Uterus (tissue), 4 donors: ENCODE measurements around the gene SRRT. TPM values are rescaled to one million over a fixed set of nuclear protein-coding genes. Genes with fewer than 3 reads are reported as not detected.

Experiments
- DNase-seq, 2 donors: peaks; one replicate each; pipeline ENCODE4 v3.0.0-alpha.2; 2019 to 2020
- H3K27ac ChIP-seq, 2 donors: fragments of 200-600 bp; sonication (generic); 1 replicate in 1 of 2; 2 replicates in 1 of 2; pipeline ENCODE4 v1.5.1; 2016 to 2018
- H3K27me3 ChIP-seq, 2 donors: fragments of 200-600 bp; sonication (generic); one replicate each; pipeline ENCODE4 v1.5.1; 2018 to 2019; ENCODE audit warnings: control low read depth in 1 of 2
- H3K36me3 ChIP-seq, 2 donors: fragments of 200-600 bp; sonication (generic); one replicate each; pipeline ENCODE4 v1.5.1; 2019; ENCODE audit warnings: control low read depth in 1 of 2
- H3K4me1 ChIP-seq, 2 donors: fragments of 200-600 bp; sonication (generic); one replicate each; pipeline ENCODE4 v1.5.1; 2018 to 2019; ENCODE audit warnings: control low read depth in 1 of 2
- H3K4me3 ChIP-seq, 2 donors: fragments of 200-600 bp; sonication (generic); 1 replicate in 1 of 2; 2 replicates in 1 of 2; pipeline ENCODE4 v1.5.1; 2018 to 2019; ENCODE audit warnings: mild to moderate bottlenecking in 1 of 2
- H3K9me3 ChIP-seq, 2 donors: fragments of 200-600 bp; sonication (generic); one replicate each; pipeline ENCODE4 v1.5.1; 2019; ENCODE audit warnings: control low read depth in 1 of 2
- POLR2A ChIP-seq, 2 donors: fragments of 450-650 bp; IDR thresholded peaks; one replicate each; pipeline ENCODE4 v1.6.1; 2016; ENCODE audit warnings: antibody characterized with exemption in 2 of 2, mild to moderate bottlenecking in 1 of 2, moderate library complexity in 1 of 2
- intact Hi-C: fragments of 100-400 bp; cut with DNase I; formaldehyde crosslinking; loops from one replicate; pipeline ENCODE4 v1.15.1; 2023; ENCODE audit warnings: low total_unique reads
- total RNA-seq, 4 donors: library from RNA; depleted of rRNA in 3 of 4; stranded (reverse); fragments of >200 nt in 3 of 4; gene quantifications; one replicate each; pipeline versions ENCODE4 v1.1.0 to v1.2.4, GENCODE V29; 2014 to 2023
- TF ChIP-seq, protein P1 (sequence below), 4 experiments: fragments of 200-600 bp in 2 of 4; fragments of 450-650 bp in 2 of 4; sonication (generic) in 2 of 4; IDR thresholded peaks; one replicate each; pipeline ENCODE4 v1.5.1; 2016 to 2019; ENCODE audit warnings: antibody characterized with exemption in 4 of 4, mild to moderate bottlenecking in 2 of 4, moderate library complexity in 1 of 4
- donor health status: DM: yes; HTN: yes; CAD: no.

Gene SRRT
- total RNA-seq, 4 donors from 2014 or later: 17.1 to 185 (median 41.1) TPM

DNA sequence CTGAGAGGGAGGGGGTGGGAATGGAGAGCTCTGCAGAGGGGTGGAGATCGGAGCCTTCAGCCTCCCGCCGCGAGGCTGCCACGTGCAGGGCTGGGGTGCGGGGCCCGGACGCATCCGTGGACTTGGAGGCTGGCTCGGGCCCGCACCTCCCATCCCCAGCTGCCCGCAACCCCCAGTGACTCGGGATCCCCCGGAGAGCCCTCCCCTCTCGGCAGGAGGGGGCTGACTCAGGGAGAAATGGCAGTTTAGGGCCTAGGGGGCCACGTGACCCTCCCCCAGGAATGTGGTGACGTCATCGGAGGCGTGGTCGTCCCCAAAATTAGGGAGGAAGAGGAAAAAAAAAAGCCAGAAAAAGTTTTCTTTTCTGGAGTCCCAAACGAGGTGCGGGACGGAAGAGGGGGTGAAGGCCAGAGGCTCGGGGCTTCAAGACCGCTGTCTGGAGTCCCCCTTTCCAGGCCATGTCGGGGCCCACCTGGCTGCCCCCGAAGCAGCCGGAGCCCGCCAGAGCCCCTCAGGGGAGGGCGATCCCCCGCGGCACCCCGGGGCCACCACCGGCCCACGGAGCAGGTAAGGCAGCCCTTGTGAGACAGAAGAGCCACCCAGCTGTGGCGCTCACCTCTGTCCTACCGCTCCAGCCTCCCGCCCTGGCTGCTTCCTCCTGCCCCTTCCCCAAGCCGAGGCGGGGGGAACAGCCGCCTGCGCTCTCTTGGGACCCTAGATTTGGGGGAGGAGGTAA, 7.7 kb upstream of the SRRT start, which contains the start of gene TRIP6:
Gene TRIP6, plus strand, starts transcription at position 348 of the 736 bp plus-strand sequence. Its CDS starts 111 bp downstream, at position 459.
- peak; percentile 95 to 97 for DNase-seq
- H3K27me3 ChIP-seq: no peaks in the 10 kb centered on the region
- TF ChIP-seq, protein P1, sequence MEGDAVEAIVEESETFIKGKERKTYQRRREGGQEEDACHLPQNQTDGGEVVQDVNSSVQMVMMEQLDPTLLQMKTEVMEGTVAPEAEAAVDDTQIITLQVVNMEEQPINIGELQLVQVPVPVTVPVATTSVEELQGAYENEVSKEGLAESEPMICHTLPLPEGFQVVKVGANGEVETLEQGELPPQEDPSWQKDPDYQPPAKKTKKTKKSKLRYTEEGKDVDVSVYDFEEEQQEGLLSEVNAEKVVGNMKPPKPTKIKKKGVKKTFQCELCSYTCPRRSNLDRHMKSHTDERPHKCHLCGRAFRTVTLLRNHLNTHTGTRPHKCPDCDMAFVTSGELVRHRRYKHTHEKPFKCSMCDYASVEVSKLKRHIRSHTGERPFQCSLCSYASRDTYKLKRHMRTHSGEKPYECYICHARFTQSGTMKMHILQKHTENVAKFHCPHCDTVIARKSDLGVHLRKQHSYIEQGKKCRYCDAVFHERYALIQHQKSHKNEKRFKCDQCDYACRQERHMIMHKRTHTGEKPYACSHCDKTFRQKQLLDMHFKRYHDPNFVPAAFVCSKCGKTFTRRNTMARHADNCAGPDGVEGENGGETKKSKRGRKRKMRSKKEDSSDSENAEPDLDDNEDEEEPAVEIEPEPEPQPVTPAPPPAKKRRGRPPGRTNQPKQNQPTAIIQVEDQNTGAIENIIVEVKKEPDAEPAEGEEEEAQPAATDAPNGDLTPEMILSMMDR (IDR thresholded peaks at IDR 0.05): peak in 1 of 4 experiments; percentile 2
- peak; percentile 38 to 47 for TF ChIP-seq POLR2A (IDR thresholded peaks at IDR 0.05)
- no peaks in the 10 kb centered on the region for H3K9me3 ChIP-seq
- peak within 1 kb of the TSS; percentile 65 to 100 for H3K4me3 ChIP-seq
- intact Hi-C loops: no loop called here
- H3K27ac ChIP-seq: peak within 1 kb of the TSS; percentile 96 to 99
- H3K36me3 ChIP-seq: no peaks in the 10 kb centered on the region
- H3K4me1 ChIP-seq: peaks cover 0 to 25% of the 10 kb centered on the region in 2 donors

DNA sequence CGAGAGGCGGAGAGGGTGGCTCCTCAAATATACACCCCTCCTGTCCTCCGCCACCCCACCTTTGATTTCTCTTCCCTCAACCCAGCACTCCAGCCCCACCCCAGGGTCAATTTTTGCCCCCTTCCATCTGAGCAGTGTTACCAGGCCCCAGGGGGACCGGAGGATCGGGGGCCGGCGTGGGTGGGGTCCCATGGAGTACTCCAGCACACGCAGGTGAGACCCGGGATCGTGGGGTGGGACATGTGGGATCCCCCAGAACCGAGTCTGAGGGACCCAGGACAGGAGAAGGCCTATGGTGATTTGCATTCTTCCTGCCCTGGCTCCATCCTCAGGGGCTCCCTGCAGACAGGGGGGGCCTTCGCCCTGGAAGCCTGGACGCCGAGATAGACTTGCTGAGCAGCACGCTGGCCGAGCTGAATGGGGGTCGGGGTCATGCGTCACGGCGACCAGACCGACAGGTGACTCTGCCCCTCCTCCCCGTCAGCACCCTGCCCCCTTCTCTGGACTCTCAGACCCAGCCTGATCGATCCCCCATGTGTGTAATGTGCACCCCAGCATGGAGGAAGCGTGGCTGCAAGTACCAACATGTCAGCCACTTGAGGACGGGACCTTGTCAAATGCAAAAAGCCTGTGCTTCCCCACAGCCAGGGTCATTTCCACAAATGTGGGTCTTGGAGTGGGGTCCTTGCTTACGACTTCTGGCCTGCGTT, 7.0 kb upstream of the SRRT start:
- Histone ChIP-seq H3K4me1 (peaks cover 0 to 25% of the 10 kb centered on the region in 2 donors), H3K27ac (peak overlapping the region; percentile 96 to 99), H3K27me3 (no peaks in the 10 kb centered on the region), H3K4me3 (peak overlapping the region; percentile 65 to 100), H3K36me3 (no peaks in the 10 kb centered on the region), H3K9me3 (no peaks in the 10 kb centered on the region)
- intact Hi-C loops: no loop called here
- no peak for TF ChIP-seq POLR2A (IDR thresholded peaks at IDR 0.05)
- TF ChIP-seq, protein P1 (IDR thresholded peaks at IDR 0.05): no peak
- peak in 1 of 2 donors; percentile 41 for DNase-seq

DNA sequence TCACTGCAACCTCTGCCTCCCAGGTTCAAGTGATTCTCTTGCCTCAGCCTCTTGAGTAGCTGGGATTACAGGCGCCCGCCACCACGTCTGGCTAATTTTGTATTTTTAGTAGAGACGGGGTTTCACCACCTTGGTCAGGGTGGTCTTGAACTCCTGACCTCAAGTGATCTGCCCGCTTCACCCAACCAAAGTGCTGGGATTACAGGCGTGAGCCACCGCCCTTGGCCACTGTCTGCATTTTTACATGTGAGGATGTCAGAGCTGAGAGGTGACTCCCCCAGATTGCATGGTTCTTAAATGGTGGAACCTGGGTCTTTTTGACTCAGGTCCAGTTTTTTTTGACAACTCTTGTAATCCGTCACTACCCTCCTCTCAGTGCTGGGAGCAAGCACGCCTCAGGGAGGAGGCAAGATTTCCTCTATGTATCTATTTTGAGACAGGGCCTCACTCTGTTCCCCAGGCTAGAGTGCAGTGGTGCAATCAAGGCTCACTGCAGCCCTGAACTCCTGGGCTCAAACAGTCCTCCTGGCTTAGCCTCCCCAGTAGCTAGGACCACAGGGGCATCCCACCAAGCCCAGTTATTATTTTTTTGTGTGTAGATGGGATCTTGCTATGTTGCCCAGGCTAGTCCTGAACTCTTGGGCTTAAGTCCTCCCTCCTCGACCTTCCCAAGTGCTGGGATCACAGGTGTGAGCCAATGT, 1.2 kb upstream of the SRRT start:
- H3K4me1 ChIP-seq: peaks cover 0 to 15% of the 10 kb centered on the region in 2 donors
- no peaks in the 10 kb centered on the region for H3K27me3 ChIP-seq
- no peak for DNase-seq
- no peaks in the 10 kb centered on the region for H3K9me3 ChIP-seq
- H3K4me3 ChIP-seq: peak overlapping the region; percentile 87 to 98
- no peaks in the 10 kb centered on the region for H3K36me3 ChIP-seq
- intact Hi-C loops: no loop called here
- no peak for TF ChIP-seq POLR2A (IDR thresholded peaks at IDR 0.05)
- TF ChIP-seq, protein P1 (IDR thresholded peaks at IDR 0.05): no peak
- H3K27ac ChIP-seq: peak overlapping the region; percentile 97 to 99

DNA sequence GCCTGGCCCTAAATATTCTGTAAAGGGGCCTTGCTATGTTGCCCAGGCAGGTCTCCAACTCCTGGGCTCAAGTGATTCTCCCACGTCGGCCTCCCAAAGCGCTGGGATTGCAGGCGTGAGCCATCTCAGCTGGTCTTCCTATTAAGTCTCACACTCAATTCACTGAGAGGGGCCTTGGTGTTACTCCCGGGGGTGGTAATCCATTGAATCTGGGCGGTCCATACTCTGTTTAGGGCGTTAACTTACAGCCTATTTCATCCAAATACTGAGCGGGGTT, 665 bp upstream of the SRRT start:
- DNase-seq: no peak
- intact Hi-C loops: no loop called here

More for the DNA sequence above, 665 bp upstream of the SRRT start:
- peak overlapping the region; percentile 87 to 98 for H3K4me3 ChIP-seq
- TF ChIP-seq, protein P1 (IDR thresholded peaks at IDR 0.05): no peak
- TF ChIP-seq POLR2A (IDR thresholded peaks at IDR 0.05): no peak
- H3K36me3 ChIP-seq: no peaks in the 10 kb centered on the region
- H3K27me3 ChIP-seq: no peaks in the 10 kb centered on the region
- no peaks in the 10 kb centered on the region for H3K9me3 ChIP-seq
- H3K27ac ChIP-seq: peak overlapping the region; percentile 97 to 99
- peaks cover 0 to 13% of the 10 kb centered on the region in 2 donors for H3K4me1 ChIP-seq
